ENCODE results near the gene TRIM68.

DNA sequence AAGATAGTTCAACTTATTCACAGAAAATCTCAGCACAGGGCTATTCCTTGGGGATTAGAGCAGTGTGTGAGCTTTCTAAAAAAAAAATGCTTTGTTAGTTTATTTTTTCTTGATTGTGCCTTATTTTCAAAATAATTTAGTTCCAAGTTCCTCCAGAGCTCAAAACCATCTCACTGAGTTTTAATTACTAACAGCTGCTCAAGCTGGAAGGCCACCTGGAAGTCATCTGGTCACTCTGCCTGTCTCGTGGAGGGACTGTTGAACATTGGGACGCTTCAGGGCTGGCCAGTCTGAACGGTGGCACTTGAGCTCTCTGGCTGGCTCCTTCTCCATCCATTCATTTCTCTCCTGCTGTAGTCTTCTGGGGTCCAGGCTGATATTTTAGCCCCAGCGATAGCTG lies 39.7 kb upstream of the TRIM68 start:
- TF ChIP-seq TAF1 (IDR thresholded peaks at IDR 0.05; ENCODE audit: borderline replicate concordance, insufficient read depth, low read length) = no peak
- TF ChIP-seq SIN3A (IDR thresholded peaks at IDR 0.05; ENCODE audit: borderline replicate concordance, insufficient read depth, low read length) = no peak
